AG08395 (cell line): ENCODE measurements around the gene CDH13.

Experiments
- DNase-seq: peaks from one replicate; pipeline ENCODE4 v3.0.0; 2012; ENCODE audit warnings: mixed read lengths, low spot score

Gene CDH13

GRCh38 chr16:83054283-83054682 lies 427.5 kb downstream of the CDH13 start:
- no peak for DNase-seq

GRCh38 chr16:83058376-83058775 lies 431.6 kb downstream of the CDH13 start:
- DNase-seq = no peak

GRCh38 chr16:83059237-83059636 lies 432.5 kb downstream of the CDH13 start:
- no peak for DNase-seq

- no peak for DNase-seq
Measured at GRCh38 chr16:83066011-83066410, 439.2 kb downstream of the CDH13 start.

- DNase-seq = no peak
Measured at GRCh38 chr16:83066881-83067280, 440.1 kb downstream of the CDH13 start.

GRCh38 chr16:83068686-83069085 lies 441.9 kb downstream of the CDH13 start:
- DNase-seq = no peak

- DNase-seq = no peak
Measured at GRCh38 chr16:83070416-83071209, 443.8 kb downstream of the CDH13 start.

GRCh38 chr16:83075956-83076355 lies 449.2 kb downstream of the CDH13 start:
- DNase-seq = no peak

GRCh38 chr16:83083361-83083760 lies 456.6 kb downstream of the CDH13 start:
- no peak for DNase-seq

GRCh38 chr16:83085660-83086059 lies 458.9 kb downstream of the CDH13 start:
- no peak for DNase-seq

- peak; percentile 61 for DNase-seq
Measured at GRCh38 chr16:83095941-83096692, 469.3 kb downstream of the CDH13 start.

- DNase-seq = no peak
Measured at GRCh38 chr16:83098536-83098935, 471.8 kb downstream of the CDH13 start.

- DNase-seq = no peak
Measured at GRCh38 chr16:83100679-83101078, 473.9 kb downstream of the CDH13 start.

GRCh38 chr16:83102336-83102735 lies 475.6 kb downstream of the CDH13 start:
- no peak for DNase-seq

GRCh38 chr16:83105279-83106077 lies 478.7 kb downstream of the CDH13 start:
- no peak for DNase-seq

- peak; percentile 38 for DNase-seq
Measured at GRCh38 chr16:83109490-83110125, 482.8 kb downstream of the CDH13 start.

GRCh38 chr16:83110269-83110668 lies 483.5 kb downstream of the CDH13 start:
- peak; percentile 71 for DNase-seq

GRCh38 chr16:83113317-83113716 lies 486.5 kb downstream of the CDH13 start:
- no peak for DNase-seq

- DNase-seq = no peak
Measured at GRCh38 chr16:83113811-83114210, 487.0 kb downstream of the CDH13 start.

GRCh38 chr16:83115491-83116232 lies 488.9 kb downstream of the CDH13 start:
- DNase-seq = no peak

- peak; percentile 10 for DNase-seq
Measured at GRCh38 chr16:83116274-83116892, 489.6 kb downstream of the CDH13 start.
